Activated CD8-positive, alpha-beta memory T cell treated with anti-CD3 and anti-CD28 coated beads for 4 hours (primary cell): Measurements from ENCODE around the gene DIRAS2.

Experiments
- DNase-seq, 2 donors: peaks; one replicate each; pipeline ENCODE4 v3.0.0-alpha.2; 2020; ENCODE audit warnings: low read depth in 2 of 2

Gene DIRAS2

GRCh38 chr9:90612957-90613356, 29.7 kb downstream of the DIRAS2 start:
- no peak for DNase-seq

GRCh38 chr9:90611568-90611967, 31.1 kb downstream of the DIRAS2 start:
- no peak for DNase-seq

GRCh38 chr9:90611121-90611520, 31.5 kb downstream of the DIRAS2 start:
- no peak for DNase-seq

GRCh38 chr9:90607701-90608516, 34.7 kb downstream of the DIRAS2 start:
- no peak for DNase-seq

DNA sequence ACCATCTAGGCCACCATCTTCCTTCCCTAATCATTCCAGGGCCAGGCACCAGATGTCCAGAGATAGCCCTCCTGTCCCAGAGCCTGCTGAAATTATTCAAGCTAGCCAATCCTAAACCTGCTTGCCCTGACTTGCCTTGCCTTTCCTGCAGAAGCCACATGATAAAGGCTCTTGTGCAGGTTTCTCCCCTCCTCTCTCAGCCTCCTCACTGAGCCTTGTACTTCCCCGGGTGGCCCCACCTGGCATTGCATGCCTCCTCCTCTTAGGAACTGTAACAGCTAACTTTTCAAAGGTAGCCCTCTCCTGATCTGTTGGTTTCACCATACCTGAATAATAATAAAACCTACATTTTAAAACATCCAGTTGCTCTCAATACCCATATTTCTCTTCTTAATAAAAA, 42.6 kb downstream of the DIRAS2 start:
- DNase-seq: no peak

DNA sequence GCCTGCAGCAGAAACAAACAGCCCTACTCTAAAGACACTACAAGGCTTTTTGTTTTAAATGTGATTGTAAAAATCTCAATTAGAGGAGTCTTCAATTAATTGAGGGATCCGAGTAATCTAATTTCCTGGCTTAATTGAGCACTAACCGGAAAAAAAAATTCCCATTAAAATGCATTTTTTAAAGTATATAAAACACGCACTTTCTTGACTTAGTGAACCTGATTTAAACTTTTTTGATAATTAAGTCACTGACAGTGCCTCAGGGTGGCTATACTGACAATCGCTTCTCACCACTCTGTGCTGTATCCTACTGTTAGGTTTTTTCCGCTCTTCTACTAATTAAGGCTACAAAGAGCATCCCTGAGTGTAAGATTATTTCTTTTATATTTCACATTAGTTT, 44.4 kb downstream of the DIRAS2 start:
- DNase-seq: no peak

- DNase-seq: no peak
Observed at GRCh38 chr9:90593646-90594045, 49.0 kb downstream of the DIRAS2 start.

DNA sequence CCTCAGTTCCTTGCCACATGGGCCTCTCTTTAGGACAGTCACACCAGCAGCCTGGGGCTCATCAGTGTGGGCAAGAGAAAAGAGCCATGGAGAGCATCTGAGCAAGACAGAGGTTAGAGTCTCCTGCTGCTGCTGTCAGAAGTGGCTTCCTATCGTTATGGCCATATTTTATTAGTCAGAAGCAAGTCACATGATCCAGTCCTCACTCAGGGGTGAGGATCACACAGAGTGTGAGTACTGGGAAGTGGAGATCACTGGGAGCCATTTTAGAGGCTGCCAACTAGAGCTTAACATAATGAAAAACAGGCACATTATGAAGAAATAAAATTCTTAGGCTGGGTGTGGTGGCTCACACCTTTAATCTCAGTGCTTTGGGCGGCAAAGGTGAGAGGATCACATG, 62.0 kb downstream of the DIRAS2 start:
- no peak for DNase-seq

- no peak for DNase-seq
Observed at GRCh38 chr9:90579181-90579580, 63.4 kb downstream of the DIRAS2 start.

GRCh38 chr9:90578126-90578815, 64.4 kb downstream of the DIRAS2 start:
- no peak for DNase-seq

DNA sequence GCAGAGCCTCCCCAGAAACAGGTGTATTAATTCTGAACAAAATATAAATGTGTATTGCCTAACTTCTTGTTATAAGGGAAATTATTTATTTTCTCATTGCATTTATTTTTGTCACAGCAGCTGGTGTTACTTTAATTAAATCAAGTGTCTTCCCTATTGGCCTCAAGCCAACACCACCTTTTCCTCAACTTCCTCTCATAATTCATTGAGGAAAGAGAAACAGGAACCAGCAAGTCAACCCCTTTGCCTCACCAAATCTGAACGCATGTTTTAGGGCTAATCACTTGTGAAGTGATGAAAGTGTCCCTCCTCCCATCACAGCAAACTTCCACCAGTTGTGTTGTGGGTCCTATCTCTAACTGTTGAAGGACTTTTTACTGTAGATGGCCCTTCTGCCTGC, 73.1 kb downstream of the DIRAS2 start:
- DNase-seq: no peak

GRCh38 chr9:90568667-90569066, 74.0 kb downstream of the DIRAS2 start:
- no peak for DNase-seq

DNA sequence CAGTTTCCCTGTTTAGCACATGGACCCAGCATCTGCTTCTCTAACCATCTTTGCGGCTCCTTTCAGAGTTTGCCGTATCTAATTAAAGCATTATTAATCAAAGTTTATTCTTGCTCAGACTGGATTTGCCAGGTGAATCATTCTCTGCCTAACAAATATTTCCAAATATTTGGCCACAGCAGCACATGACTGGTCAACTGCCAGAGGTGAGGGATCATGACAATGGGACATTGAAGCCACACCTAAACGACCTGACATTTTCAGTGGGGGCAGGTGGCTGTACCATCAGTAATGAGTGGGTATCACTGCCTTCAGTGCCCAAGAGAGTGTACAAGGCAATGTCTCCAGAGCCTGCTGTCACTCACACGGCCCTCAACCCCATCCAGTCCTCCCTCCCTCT, 80.4 kb downstream of the DIRAS2 start:
- DNase-seq: no peak
